Renal cortical epithelial cell (primary cell): ENCODE measurements around the gene HSFX2. TPM values are rescaled to one million over a fixed set of nuclear protein-coding genes. Genes with fewer than 3 reads are reported as not detected.
"Not testable (repeated sequence)": the region's sequence is repeated elsewhere in the genome, so short reads cannot be mapped to it uniquely, and the experiment has no call there.

ENCODE experiments used
- DNase-seq: peaks from one replicate; pipeline ENCODE4 v3.0.0-alpha.2; 2011; ENCODE audit warnings: low read depth
- total RNA-seq: library from RNA; depleted of rRNA; stranded (reverse); fragments of >200 nt; gene quantifications from 2 replicates; pipeline ENCODE4 v1.2.3, GENCODE V29; 2014

The HSFX2 gene
- not detected in 2 replicates for total RNA-seq

GRCh38 chrX:149595214-149595613 lies at the start of gene HSFX2:
HSFX2 (minus strand) TSS chrX:149595314; CDS start chrX:149594700, 614 bp downstream.
- DNase-seq, result not testable (repeated sequence)

GRCh38 chrX:149643496-149643895 lies 48.4 kb upstream of the HSFX2 start:
- DNase-seq, result no peak

GRCh38 chrX:149641835-149642234 lies 46.7 kb upstream of the HSFX2 start:
- DNase-seq, result no peak

- DNase-seq, result no peak
Observed at GRCh38 chrX:149641432-149641831, 46.3 kb upstream of the HSFX2 start.

- DNase-seq, result no peak
Observed at GRCh38 chrX:149639568-149639967, 44.5 kb upstream of the HSFX2 start.

- peak; percentile 70 for DNase-seq
Observed at GRCh38 chrX:149638860-149639259, 43.7 kb upstream of the HSFX2 start.

- DNase-seq, result no peak
Observed at GRCh38 chrX:149633511-149633910, 38.4 kb upstream of the HSFX2 start.

- DNase-seq, result no peak
Observed at GRCh38 chrX:149631234-149632165, 36.4 kb upstream of the HSFX2 start, which contains the start of gene TMEM185A. TMEM185A (minus strand) TSS chrX:149631792; CDS start chrX:149631580, 212 bp downstream.

- DNase-seq, result peak; percentile 53
Observed at GRCh38 chrX:149630681-149631233, 35.6 kb upstream of the HSFX2 start.

GRCh38 chrX:149629730-149630387 lies 34.7 kb upstream of the HSFX2 start:
- peak; percentile 17 for DNase-seq

GRCh38 chrX:149628768-149629167 lies 33.7 kb upstream of the HSFX2 start:
- no peak for DNase-seq

- DNase-seq, result no peak
Observed at GRCh38 chrX:149628280-149628679, 33.2 kb upstream of the HSFX2 start.

- DNase-seq, result not testable (repeated sequence)
Observed at GRCh38 chrX:149626829-149627228, 31.7 kb upstream of the HSFX2 start.

GRCh38 chrX:149619662-149620061 lies 24.5 kb upstream of the HSFX2 start:
- not testable (repeated sequence) for DNase-seq

GRCh38 chrX:149618871-149619270 lies 23.8 kb upstream of the HSFX2 start:
- DNase-seq, result no peak

GRCh38 chrX:149611623-149612175 lies 16.6 kb upstream of the HSFX2 start:
- DNase-seq, result no peak

GRCh38 chrX:149610511-149610910 lies 15.4 kb upstream of the HSFX2 start:
- DNase-seq, result no peak

GRCh38 chrX:149607699-149608098 lies 12.6 kb upstream of the HSFX2 start:
- no peak for DNase-seq

- not testable (repeated sequence) for DNase-seq
Observed at GRCh38 chrX:149605248-149605885, 10.3 kb upstream of the HSFX2 start.

GRCh38 chrX:149598603-149599002 lies 3.5 kb upstream of the HSFX2 start:
- not testable (repeated sequence) for DNase-seq

- not testable (repeated sequence) for DNase-seq
Observed at GRCh38 chrX:149595943-149596342, 829 bp upstream of the HSFX2 start.

- not testable (repeated sequence) for DNase-seq
Observed at GRCh38 chrX:149590993-149591392, 4.1 kb downstream of the HSFX2 start.
